GM23338 (cell line): ENCODE results near the gene MVB12B. TPM values are rescaled to one million over a fixed set of nuclear protein-coding genes. Genes with fewer than 3 reads are reported as not detected.

Experiments
- ATAC-seq: fragments of 200-7000 bp; cut with Tn5 transposase; 3 replicates; pipeline ENCODE4 v1.9.1; 2020
- DNase-seq: peaks from one replicate; pipeline ENCODE4 v3.0.0-alpha.2; 2015; ENCODE audit warnings: low spot score
- H2AFZ ChIP-seq: fragments of 200-600 bp; sonication (generic); 2 replicates; pipeline ENCODE4 v1.8.0; 2016; ENCODE audit warnings: antibody characterized with exemption, mild to moderate bottlenecking, moderate library complexity
- H3F3A ChIP-seq: fragments of 200-600 bp; sonication (generic); replicated peaks from 2 replicates; pipeline ENCODE4 v1.8.0; 2017; ENCODE audit warnings: antibody characterized with exemption, mixed run types, low read depth
- H3K27ac ChIP-seq: fragments of 200-600 bp; sonication (generic); 2 replicates; pipeline ENCODE4 v1.6.1; 2016; ENCODE audit warnings: low read depth
- H3K27me3 ChIP-seq: fragments of 200-600 bp; sonication (generic); 2 replicates; pipeline ENCODE4 v1.8.0; 2016; ENCODE audit warnings: mild to moderate bottlenecking, mixed run types, moderate library complexity; ENCODE audit not compliant: insufficient read depth
- H3K36me3 ChIP-seq: fragments of 200-600 bp; sonication (generic); 2 replicates; pipeline ENCODE4 v1.8.0; 2016; ENCODE audit warnings: mild to moderate bottlenecking; ENCODE audit not compliant: insufficient read depth
- H3K4me1 ChIP-seq: fragments of 200-600 bp; sonication (generic); 2 replicates; pipeline ENCODE4 v1.8.0; 2016; ENCODE audit warnings: mild to moderate bottlenecking, moderate library complexity; ENCODE audit not compliant: insufficient read depth
- H3K4me2 ChIP-seq: fragments of 200-600 bp; sonication (generic); 2 replicates; pipeline ENCODE4 v1.7.1; 2017; ENCODE audit warnings: mixed run types
- H3K4me3 ChIP-seq: fragments of 200-600 bp; sonication (generic); 2 replicates; pipeline ENCODE4 v1.6.1; 2016; ENCODE audit warnings: mixed run types
- H3K79me2 ChIP-seq: fragments of 200-600 bp; sonication (generic); replicated peaks from 2 replicates; pipeline ENCODE4 v1.8.0; 2017; ENCODE audit warnings: mild to moderate bottlenecking; ENCODE audit not compliant: insufficient read depth
- H3K9me2 ChIP-seq: fragments of 200-600 bp; sonication (generic); 2 replicates; pipeline ENCODE4 v1.8.0; 2017; ENCODE audit not compliant: insufficient read depth
- H4K20me1 ChIP-seq: fragments of 200-600 bp; sonication (generic); replicated peaks from 2 replicates; pipeline ENCODE4 v1.8.0; 2017; ENCODE audit warnings: mild to moderate bottlenecking; ENCODE audit not compliant: insufficient read depth
- H3K27ac Mint-ChIP-seq: 2 replicates; pipeline ENCODE4 v1.8.0; 2020; ENCODE audit warnings: inconsistent platforms, mild to moderate bottlenecking, moderate library complexity, mixed read lengths
- H3K27me3 Mint-ChIP-seq: 3 replicates; pipeline ENCODE4 v1.8.0; 2022; ENCODE audit warnings: low read depth, mild to moderate bottlenecking, moderate library complexity, mixed read lengths, inconsistent platforms; ENCODE audit not compliant: insufficient read depth, poor library complexity
- H3K36me3 Mint-ChIP-seq: 3 replicates; pipeline ENCODE4 v1.8.0; 2021; ENCODE audit warnings: low read depth, mild to moderate bottlenecking, inconsistent platforms, moderate library complexity, mixed read lengths
- H3K4me1 Mint-ChIP-seq: 3 replicates; pipeline ENCODE4 v1.8.0; 2020; ENCODE audit warnings: mild to moderate bottlenecking, inconsistent platforms, mixed read lengths
- H3K4me3 Mint-ChIP-seq: 3 replicates; pipeline ENCODE4 v1.8.0; 2021; ENCODE audit warnings: moderate library complexity, mild to moderate bottlenecking, inconsistent platforms, mixed read lengths
- H3K9me3 Mint-ChIP-seq: 3 replicates; pipeline ENCODE4 v1.8.0; 2020; ENCODE audit warnings: moderate library complexity, mild to moderate bottlenecking, inconsistent platforms, mixed read lengths
- CREB1 ChIP-seq: fragments of 250-450 bp; sonication (Bioruptor Pico); IDR thresholded peaks from 2 replicates; pipeline ENCODE4 v1.5.0; 2020; ENCODE audit warnings: low read depth, mild to moderate bottlenecking, moderate library complexity
- POLR2AphosphoS5 ChIP-seq: IDR thresholded peaks from 2 replicates; pipeline ENCODE4 v1.6.1; 2016; ENCODE audit warnings: antibody characterized with exemption, low read depth
- REST ChIP-seq: IDR thresholded peaks from one replicate; pipeline ENCODE4 v1.6.1; 2018; ENCODE audit warnings: antibody characterized with exemption; ENCODE audit not compliant: unreplicated experiment
- STAT1 ChIP-seq: IDR thresholded peaks from one replicate; pipeline ENCODE4 v1.6.1; 2016; ENCODE audit warnings: antibody characterized with exemption; ENCODE audit not compliant: unreplicated experiment
- ZNF114 ChIP-seq: fragments of 250-450 bp; sonication (Bioruptor Pico); IDR thresholded peaks from 2 replicates; pipeline ENCODE4 v1.5.0; 2020; ENCODE audit warnings: mild to moderate bottlenecking, moderate library complexity
- polyA plus RNA-seq: library from polyadenylated mRNA; unstranded; fragments of >200 nt; fragmentation: Nextera tagmentation; extraction: Ambion mirVana; gene quantifications from 2 replicates; pipeline ENCODE4 v1.2.1, GENCODE V29; 2016
- total RNA-seq: library from RNA; depleted of rRNA; stranded (reverse); fragments of >200 nt; shearing (Covaris generic); gene quantifications from 2 replicates; pipeline ENCODE4 v1.2.3, GENCODE V29; 2014
- TF ChIP-seq, protein P1 (sequence below), 2 experiments: fragments of 200-600 bp in 1 of 2; sonication (generic) in 1 of 2; conservative IDR thresholded peaks; 2 replicates each; pipeline versions ENCODE4 v1.5.1 to v1.6.1; 2016 to 2017; ENCODE audit warnings: antibody characterized with exemption in 2 of 2, low read depth in 2 of 2, mild to moderate bottlenecking in 2 of 2, moderate library complexity in 1 of 2
- TF ChIP-seq, protein P2 (sequence below): IDR thresholded peaks from 2 replicates; pipeline ENCODE4 v1.6.1; 2016; ENCODE audit warnings: antibody characterized with exemption

MVB12B gene
- total and polyA plus RNA-seq, 2 experiments from 2014 or later = 1.9 to 6.6 TPM

DNA sequence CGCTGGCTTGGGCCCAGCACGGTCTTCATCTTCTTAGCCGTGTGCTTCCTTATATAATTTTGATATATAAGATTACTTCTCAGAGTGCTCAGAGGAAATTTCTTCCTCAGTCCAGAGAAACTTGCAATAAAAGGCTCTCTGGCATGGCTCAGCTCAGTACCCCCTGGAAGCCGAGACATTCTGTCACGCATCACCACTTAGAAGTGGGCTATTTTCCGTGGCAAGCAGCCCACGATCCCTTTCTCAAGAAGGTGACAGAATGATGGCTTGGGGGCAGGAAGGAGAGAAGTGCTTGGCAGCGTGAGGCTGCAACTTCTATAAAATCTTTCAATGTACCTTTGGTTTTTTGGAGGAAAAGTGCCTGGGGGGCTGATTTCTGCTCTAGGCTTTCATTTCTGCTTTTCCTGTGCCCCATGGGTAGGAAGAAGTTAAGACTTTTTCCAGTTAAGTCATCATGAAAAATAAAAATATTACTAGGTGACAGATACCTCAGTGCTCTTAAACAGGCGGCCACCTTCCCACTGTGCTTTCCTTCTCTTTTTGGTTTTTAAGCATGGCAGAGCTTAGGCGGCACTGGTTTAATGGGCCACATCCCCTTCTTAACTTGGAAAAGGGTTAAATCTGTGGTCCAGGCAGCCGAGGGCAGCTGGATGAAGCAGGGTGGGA, 104.6 kb downstream of the MVB12B start:
- H3K36me3 Mint-ChIP-seq = no peaks in the 10 kb centered on the region

DNA sequence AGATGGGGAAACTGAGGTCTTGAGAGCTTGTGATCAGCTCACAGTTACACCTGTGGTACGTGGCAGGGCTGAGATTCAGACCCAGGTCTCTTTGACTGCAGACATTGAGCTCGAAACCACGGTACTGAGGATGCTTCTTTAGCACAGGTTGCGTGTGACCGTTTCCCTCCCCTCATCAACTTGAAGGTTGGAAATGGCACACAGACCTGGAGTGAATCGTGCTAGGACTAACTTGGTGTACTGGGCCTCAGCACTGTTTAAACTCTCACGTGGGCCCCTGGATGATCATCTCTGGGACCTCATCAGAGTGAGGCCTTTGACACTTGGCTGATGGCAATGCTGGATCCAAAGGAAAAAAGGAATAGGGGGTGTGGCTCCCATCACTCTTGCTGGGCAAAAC, 106.0 kb downstream of the MVB12B start:
- no peak overlapping the region for H2AFZ ChIP-seq
- Mint-ChIP-seq H3K36me3 (no peaks in the 10 kb centered on the region), H3K27me3 (peaks cover 8% of the 10 kb centered on the region), H3K4me1 (peaks cover 7% of the 10 kb centered on the region), H3K9me3 (no peaks in the 10 kb centered on the region; the same call in 2 of the 3 replicates), H3K27ac (no peak overlapping the region), H3K4me3 (no peak overlapping the region)
- no peaks in the 10 kb centered on the region for H3F3A ChIP-seq
- H3K4me3 ChIP-seq = no peak overlapping the region
- H3K79me2 ChIP-seq = no peaks in the 10 kb centered on the region
- no peak overlapping the region for H3K27ac ChIP-seq
- DNase-seq = no peak
- no peaks in the 10 kb centered on the region for H3K27me3 ChIP-seq
- H4K20me1 ChIP-seq = no peaks in the 10 kb centered on the region
- H3K4me1 ChIP-seq = peaks cover 3% of the 10 kb centered on the region; the same call in 1 of the 2 replicates
- no peak for ATAC-seq
- no peak overlapping the region for H3K4me2 ChIP-seq
- H3K9me2 ChIP-seq = no peaks in the 10 kb centered on the region
- H3K36me3 ChIP-seq = no peaks in the 10 kb centered on the region
- TF ChIP-seq CREB1 (CRISPR knock-in tag) = no peak
- TF ChIP-seq, protein P1, sequence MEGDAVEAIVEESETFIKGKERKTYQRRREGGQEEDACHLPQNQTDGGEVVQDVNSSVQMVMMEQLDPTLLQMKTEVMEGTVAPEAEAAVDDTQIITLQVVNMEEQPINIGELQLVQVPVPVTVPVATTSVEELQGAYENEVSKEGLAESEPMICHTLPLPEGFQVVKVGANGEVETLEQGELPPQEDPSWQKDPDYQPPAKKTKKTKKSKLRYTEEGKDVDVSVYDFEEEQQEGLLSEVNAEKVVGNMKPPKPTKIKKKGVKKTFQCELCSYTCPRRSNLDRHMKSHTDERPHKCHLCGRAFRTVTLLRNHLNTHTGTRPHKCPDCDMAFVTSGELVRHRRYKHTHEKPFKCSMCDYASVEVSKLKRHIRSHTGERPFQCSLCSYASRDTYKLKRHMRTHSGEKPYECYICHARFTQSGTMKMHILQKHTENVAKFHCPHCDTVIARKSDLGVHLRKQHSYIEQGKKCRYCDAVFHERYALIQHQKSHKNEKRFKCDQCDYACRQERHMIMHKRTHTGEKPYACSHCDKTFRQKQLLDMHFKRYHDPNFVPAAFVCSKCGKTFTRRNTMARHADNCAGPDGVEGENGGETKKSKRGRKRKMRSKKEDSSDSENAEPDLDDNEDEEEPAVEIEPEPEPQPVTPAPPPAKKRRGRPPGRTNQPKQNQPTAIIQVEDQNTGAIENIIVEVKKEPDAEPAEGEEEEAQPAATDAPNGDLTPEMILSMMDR (conservative IDR thresholded peaks at IDR 0.05; ENCODE audit: low read depth in 2 of 2) = no peak
- TF ChIP-seq ZNF114 (CRISPR knock-in tag) = no peak
- no peak for TF ChIP-seq STAT1

More for the DNA sequence above, 104.6 kb downstream of the MVB12B start:
- Histone ChIP-seq H3K4me3 (no peak overlapping the region), H3K79me2 (no peaks in the 10 kb centered on the region), H3K4me2 (no peak overlapping the region), H3K36me3 (no peaks in the 10 kb centered on the region), H3K9me2 (no peaks in the 10 kb centered on the region), H3K27me3 (no peaks in the 10 kb centered on the region), H3K4me1 (peaks cover 3% of the 10 kb centered on the region; the same call in 1 of the 2 replicates), H3K27ac (no peak overlapping the region), H4K20me1 (no peaks in the 10 kb centered on the region; the same call in 1 of the 2 replicates), H3F3A (no peaks in the 10 kb centered on the region), H2AFZ (no peak overlapping the region)
- DNase-seq (no peak), ATAC-seq (no peak)
- peaks cover 7% of the 10 kb centered on the region for H3K4me1 Mint-ChIP-seq
- H3K9me3 Mint-ChIP-seq = no peaks in the 10 kb centered on the region; the same call in 2 of the 3 replicates
- peaks cover 8% of the 10 kb centered on the region for H3K27me3 Mint-ChIP-seq
- no peak overlapping the region for H3K27ac Mint-ChIP-seq
- TF ChIP-seq, protein P2, sequence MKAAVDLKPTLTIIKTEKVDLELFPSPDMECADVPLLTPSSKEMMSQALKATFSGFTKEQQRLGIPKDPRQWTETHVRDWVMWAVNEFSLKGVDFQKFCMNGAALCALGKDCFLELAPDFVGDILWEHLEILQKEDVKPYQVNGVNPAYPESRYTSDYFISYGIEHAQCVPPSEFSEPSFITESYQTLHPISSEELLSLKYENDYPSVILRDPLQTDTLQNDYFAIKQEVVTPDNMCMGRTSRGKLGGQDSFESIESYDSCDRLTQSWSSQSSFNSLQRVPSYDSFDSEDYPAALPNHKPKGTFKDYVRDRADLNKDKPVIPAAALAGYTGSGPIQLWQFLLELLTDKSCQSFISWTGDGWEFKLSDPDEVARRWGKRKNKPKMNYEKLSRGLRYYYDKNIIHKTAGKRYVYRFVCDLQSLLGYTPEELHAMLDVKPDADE = no peak
- TF ChIP-seq REST (no peak), POLR2AphosphoS5 (no peak)
- H3K4me3 Mint-ChIP-seq = no peak overlapping the region
